ENCODE results near the gene SLC6A16.
A peak's percentile ranks its signal among the peaks of the same experiment; 100 is the strongest.
"Not testable (repeated sequence)": the region's sequence is repeated elsewhere in the genome, so short reads cannot be mapped to it uniquely, and the experiment has no call there.

Gene SLC6A16

GRCh38 chr19:49331616-49332055 is 6.6 kb upstream of the SLC6A16 start:
- no peaks in the 10 kb centered on the region for H3K4me1 ChIP-seq
- no peaks in the 10 kb centered on the region for H3K9me3 ChIP-seq
- H3K27me3 ChIP-seq = no peaks in the 10 kb centered on the region
- peak; percentile 35 for DNase-seq
- no peak for TF ChIP-seq CTCF (IDR thresholded peaks at IDR 0.05; ENCODE audit: low read depth, low read length)
- no peak overlapping the region for H3K4me3 ChIP-seq (ENCODE audit: low read depth, low read length)
- no peaks in the 10 kb centered on the region for H3K36me3 ChIP-seq

GRCh38 chr19:49331187-49331586 is 6.2 kb upstream of the SLC6A16 start:
- H3K4me3 ChIP-seq (ENCODE audit: low read depth, low read length); DNase-seq; H3K27me3 ChIP-seq; H3K4me1 ChIP-seq; H3K9me3 ChIP-seq; H3K36me3 ChIP-seq: not testable (repeated sequence)

- no peaks in the 10 kb centered on the region for H3K4me1 ChIP-seq
- H3K36me3 ChIP-seq = no peaks in the 10 kb centered on the region
- H3K9me3 ChIP-seq = no peaks in the 10 kb centered on the region
- DNase-seq = no peak
- TF ChIP-seq CTCF (IDR thresholded peaks at IDR 0.05; ENCODE audit: low read depth, low read length) = no peak
- H3K27me3 ChIP-seq = no peaks in the 10 kb centered on the region; the same call in 1 of the 2 replicates
- H3K4me3 ChIP-seq (ENCODE audit: low read depth, low read length) = no peak overlapping the region
Measured at GRCh38 chr19:49328741-49329140, 3.8 kb upstream of the SLC6A16 start.

GRCh38 chr19:49327878-49328544 is 3.0 kb upstream of the SLC6A16 start:
- no peaks in the 10 kb centered on the region; the same call in 1 of the 2 replicates for H3K27me3 ChIP-seq
- no peaks in the 10 kb centered on the region for H3K9me3 ChIP-seq
- H3K4me3 ChIP-seq (ENCODE audit: low read depth, low read length) = no peak overlapping the region
- TF ChIP-seq CTCF (IDR thresholded peaks at IDR 0.05; ENCODE audit: low read depth, low read length) = peak; percentile 65
- DNase-seq = no peak
- H3K4me1 ChIP-seq = no peaks in the 10 kb centered on the region
- no peaks in the 10 kb centered on the region for H3K36me3 ChIP-seq

GRCh38 chr19:49326165-49326704 is 1.2 kb upstream of the SLC6A16 start:
- Histone ChIP-seq H3K9me3 (no peaks in the 10 kb centered on the region), H3K36me3 (no peaks in the 10 kb centered on the region), H3K4me1 (no peaks in the 10 kb centered on the region), H3K27me3 (no peaks in the 10 kb centered on the region; the same call in 1 of the 2 replicates), H3K4me3 (ENCODE audit: low read depth, low read length) (no peak overlapping the region)
- TF ChIP-seq CTCF (IDR thresholded peaks at IDR 0.05; ENCODE audit: low read depth, low read length) = no peak
- no peak for DNase-seq

GRCh38 chr19:49325756-49326155 is 765 bp upstream of the SLC6A16 start:
- H3K27me3 ChIP-seq; H3K36me3 ChIP-seq; DNase-seq; H3K4me1 ChIP-seq; H3K4me3 ChIP-seq (ENCODE audit: low read depth, low read length); H3K9me3 ChIP-seq: not testable (repeated sequence)

GRCh38 chr19:49318296-49318695 is 6.7 kb downstream of the SLC6A16 start:
- H3K9me3 ChIP-seq = no peaks in the 10 kb centered on the region
- H3K4me3 ChIP-seq (ENCODE audit: low read depth, low read length) = no peak overlapping the region
- DNase-seq = no peak
- no peak for TF ChIP-seq CTCF (IDR thresholded peaks at IDR 0.05; ENCODE audit: low read depth, low read length)
- no peaks in the 10 kb centered on the region for H3K27me3 ChIP-seq
- no peaks in the 10 kb centered on the region for H3K4me1 ChIP-seq
- H3K36me3 ChIP-seq = no peaks in the 10 kb centered on the region

Data from BE2C (cell line).